Ishikawa (cell line): ENCODE results near the gene HGD.

Experiments
- CEBPB ChIP-seq: IDR thresholded peaks from 2 replicates; pipeline ENCODE4 v1.6.1; 2012
- CREB1 ChIP-seq: IDR thresholded peaks from 2 replicates; pipeline ENCODE4 v1.6.1; 2012; ENCODE audit warnings: low read depth
- EGR1 ChIP-seq: IDR thresholded peaks from 2 replicates; pipeline ENCODE4 v1.6.1; 2012
- EP300 ChIP-seq: IDR thresholded peaks from 2 replicates; pipeline ENCODE4 v1.6.1; 2012; ENCODE audit warnings: borderline replicate concordance
- FOXM1 ChIP-seq: IDR thresholded peaks from 2 replicates; pipeline ENCODE4 v1.6.1; 2012; ENCODE audit warnings: low read depth, borderline replicate concordance
- MAX ChIP-seq: IDR thresholded peaks from 2 replicates; pipeline ENCODE4 v1.6.1; 2012
- NFIC ChIP-seq: IDR thresholded peaks from 2 replicates; pipeline ENCODE4 v1.6.1; 2012
- RAD21 ChIP-seq: IDR thresholded peaks from 2 replicates; pipeline ENCODE4 v1.6.1; 2012; ENCODE audit warnings: low read depth
- REST ChIP-seq: IDR thresholded peaks from 2 replicates; pipeline ENCODE4 v1.6.1; 2012; ENCODE audit warnings: low read depth, mild to moderate bottlenecking
- TAF1 ChIP-seq: IDR thresholded peaks from 2 replicates; pipeline ENCODE4 v1.6.1; 2012; ENCODE audit warnings: low read depth, mild to moderate bottlenecking
- TCF12 ChIP-seq: IDR thresholded peaks from 2 replicates; pipeline ENCODE4 v1.6.1; 2012; ENCODE audit warnings: low read depth
- TEAD4 ChIP-seq: IDR thresholded peaks from 2 replicates; pipeline ENCODE4 v1.6.1; 2012
- USF1 ChIP-seq: IDR thresholded peaks from 2 replicates; pipeline ENCODE4 v1.6.1; 2012
- YY1 ChIP-seq: IDR thresholded peaks from 2 replicates; pipeline ENCODE4 v1.6.1; 2012; ENCODE audit warnings: low read depth
- ZBTB7A ChIP-seq: IDR thresholded peaks from 2 replicates; pipeline ENCODE4 v1.6.1; 2012; ENCODE audit warnings: low read depth

HGD gene

DNA sequence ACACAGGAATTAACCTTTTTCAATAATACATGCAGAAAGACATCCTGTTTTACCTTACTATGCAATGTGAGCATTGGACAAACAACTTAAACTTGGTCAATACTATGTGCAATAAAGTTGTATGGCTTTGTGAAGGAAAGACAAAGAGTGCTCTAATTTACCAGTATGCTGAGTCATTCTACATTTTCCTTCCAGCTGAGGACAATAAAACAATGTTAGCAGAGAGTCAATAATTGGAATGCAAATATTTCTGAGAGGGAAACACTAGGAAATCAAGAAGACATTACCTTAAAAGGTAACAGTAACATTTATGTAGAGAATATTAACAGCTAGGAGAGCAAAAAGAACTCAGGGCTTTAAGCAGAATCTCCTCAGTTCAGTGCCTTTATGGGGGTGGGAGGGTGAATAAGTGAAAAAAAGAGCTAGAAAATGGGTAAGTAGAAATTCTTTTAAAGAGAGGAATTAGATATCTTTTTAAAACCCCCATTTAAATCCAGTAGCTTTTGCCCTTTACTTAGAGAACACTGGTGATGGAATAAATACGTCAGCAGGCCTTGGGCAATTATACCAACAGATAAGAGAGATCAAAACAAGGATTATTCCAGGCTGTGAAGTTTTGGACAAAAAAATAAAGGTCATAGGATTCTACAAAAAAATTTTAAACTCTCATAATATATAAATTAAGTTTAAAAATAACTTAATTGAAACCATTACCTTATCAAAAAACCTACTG lies 11.6 kb upstream of the HGD start:
- peak; percentile 56; the same call in 1 of the 2 replicates for TF ChIP-seq FOXM1
- TF ChIP-seq YY1: no peak
- no peak for TF ChIP-seq RAD21

- TF ChIP-seq CEBPB (no peak), REST (no peak), ZBTB7A (no peak), YY1 (no peak), CREB1 (no peak), EGR1 (no peak), TCF12 (no peak), FOXM1 (no peak), EP300 (no peak), NFIC (no peak), MAX (no peak), RAD21 (no peak), TEAD4 (no peak)
Measured at GRCh38 chr3:120689395-120689794, 7.4 kb upstream of the HGD start.

- TF ChIP-seq TAF1 (no peak), CEBPB (no peak), NFIC (no peak), TCF12 (no peak), FOXM1 (no peak), REST (no peak)
Measured at GRCh38 chr3:120688121-120688520, 6.1 kb upstream of the HGD start.

- TF ChIP-seq TEAD4: no peak
- no peak for TF ChIP-seq YY1
- TF ChIP-seq FOXM1: no peak
- no peak for TF ChIP-seq USF1
- TF ChIP-seq RAD21: no peak
- no peak for TF ChIP-seq CREB1
- no peak for TF ChIP-seq ZBTB7A
- TF ChIP-seq NFIC: no peak
- no peak for TF ChIP-seq EGR1
- TF ChIP-seq EP300: no peak
- no peak for TF ChIP-seq CEBPB
Measured at GRCh38 chr3:120685411-120685810, 3.4 kb upstream of the HGD start.

GRCh38 chr3:120684896-120685295 lies 2.9 kb upstream of the HGD start:
- TF ChIP-seq MAX: no peak
- TF ChIP-seq REST: no peak
- no peak for TF ChIP-seq YY1
- TF ChIP-seq NFIC: no peak
- TF ChIP-seq ZBTB7A: no peak
- no peak for TF ChIP-seq USF1
- no peak for TF ChIP-seq CREB1
- no peak for TF ChIP-seq TCF12
- no peak for TF ChIP-seq RAD21
- TF ChIP-seq EGR1: no peak
- no peak for TF ChIP-seq TAF1
- no peak for TF ChIP-seq EP300
- TF ChIP-seq FOXM1: no peak
- no peak for TF ChIP-seq TEAD4
- no peak for TF ChIP-seq CEBPB
